ENCODE results near the gene ERLIN1. TPM values are rescaled to one million over a fixed set of nuclear protein-coding genes. Genes with fewer than 3 reads are reported as not detected.

The ERLIN1 gene
- total RNA-seq, 1 experiment from 2014 or later: 24.9 TPM

DNA sequence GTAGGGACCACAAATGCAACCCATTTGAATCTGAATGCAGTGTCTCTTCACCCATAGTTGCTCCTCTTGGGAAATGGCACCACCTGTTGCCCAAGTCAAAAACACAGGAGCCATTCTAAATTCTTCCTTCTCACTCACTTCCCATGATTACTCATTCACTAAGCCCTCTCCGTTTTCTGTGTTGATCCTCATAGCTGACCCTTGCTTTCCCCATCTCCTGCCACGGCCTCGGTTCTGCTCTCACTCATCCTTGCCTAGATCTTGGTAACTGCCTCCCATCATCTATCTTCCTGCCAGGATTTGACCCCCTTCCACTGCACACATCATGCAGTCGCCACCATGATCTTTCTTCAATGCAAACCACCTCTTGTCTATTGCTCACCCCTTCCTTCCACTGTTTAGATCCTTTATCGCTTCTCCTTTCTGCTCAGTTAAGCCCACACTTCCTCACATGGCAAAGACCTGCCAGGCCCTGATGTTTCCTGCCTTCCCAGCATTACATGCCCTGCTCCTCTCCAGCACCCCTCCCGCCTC is 85.1 kb downstream of the ERLIN1 start:
- intact Hi-C loops (cut with micrococcal nuclease; ENCODE audit: unreplicated experiment): no loop called here
- no peaks in the 10 kb centered on the region for H3K79me2 ChIP-seq (ENCODE audit: low read depth)
- no peak overlapping the region for H3K4me2 ChIP-seq
- H3F3A ChIP-seq (ENCODE audit: insufficient read depth, low read depth): no peaks in the 10 kb centered on the region
- H3K9me3 ChIP-seq (ENCODE audit: insufficient read depth, low read depth): no peaks in the 10 kb centered on the region
- TF ChIP-seq, protein P1, sequence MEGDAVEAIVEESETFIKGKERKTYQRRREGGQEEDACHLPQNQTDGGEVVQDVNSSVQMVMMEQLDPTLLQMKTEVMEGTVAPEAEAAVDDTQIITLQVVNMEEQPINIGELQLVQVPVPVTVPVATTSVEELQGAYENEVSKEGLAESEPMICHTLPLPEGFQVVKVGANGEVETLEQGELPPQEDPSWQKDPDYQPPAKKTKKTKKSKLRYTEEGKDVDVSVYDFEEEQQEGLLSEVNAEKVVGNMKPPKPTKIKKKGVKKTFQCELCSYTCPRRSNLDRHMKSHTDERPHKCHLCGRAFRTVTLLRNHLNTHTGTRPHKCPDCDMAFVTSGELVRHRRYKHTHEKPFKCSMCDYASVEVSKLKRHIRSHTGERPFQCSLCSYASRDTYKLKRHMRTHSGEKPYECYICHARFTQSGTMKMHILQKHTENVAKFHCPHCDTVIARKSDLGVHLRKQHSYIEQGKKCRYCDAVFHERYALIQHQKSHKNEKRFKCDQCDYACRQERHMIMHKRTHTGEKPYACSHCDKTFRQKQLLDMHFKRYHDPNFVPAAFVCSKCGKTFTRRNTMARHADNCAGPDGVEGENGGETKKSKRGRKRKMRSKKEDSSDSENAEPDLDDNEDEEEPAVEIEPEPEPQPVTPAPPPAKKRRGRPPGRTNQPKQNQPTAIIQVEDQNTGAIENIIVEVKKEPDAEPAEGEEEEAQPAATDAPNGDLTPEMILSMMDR (conservative IDR thresholded peaks at IDR 0.05): peak; percentile 24; the same call in 1 of the 2 replicates
- no peak for TF ChIP-seq EZH2 (IDR thresholded peaks at IDR 0.05; ENCODE audit: low read depth)
- H3K27me3 ChIP-seq (ENCODE audit: insufficient read depth, low read depth): no peaks in the 10 kb centered on the region
- no peak overlapping the region for H2AFZ ChIP-seq
- H3K4me3 ChIP-seq: no peak overlapping the region
- DNase-seq: peak in 1 of 2 experiments; percentile 1
- ChIA-PET POLR2A (ENCODE audit: unreplicated experiment) (no interaction called here), CTCF (no interaction called here)
- no peaks in the 10 kb centered on the region for H3K9me2 ChIP-seq (ENCODE audit: insufficient read depth)
- no TSS peak for BruUV-seq (replicated peaks)
- no peaks in the 10 kb centered on the region for H3K4me1 ChIP-seq (replicated peaks; ENCODE audit: insufficient read depth)
- no peaks in the 10 kb centered on the region for H3K36me3 ChIP-seq (ENCODE audit: low read depth)
- no peaks in the 10 kb centered on the region for H4K20me1 ChIP-seq (ENCODE audit: insufficient read depth)
- H3K27ac ChIP-seq: no peak overlapping the region

Other genes with a start within 250 kb of the ERLIN1 start
- 11.8 and 14.9 TPM in 2 replicates for gene DNMBP, start 176.1 kb downstream of the ERLIN1 start, total RNA-seq (2021)
- gene CPN1, start 104.2 kb downstream of the ERLIN1 start, total RNA-seq (2021): not detected in 2 replicates
- gene CHUK, start 43.6 kb upstream of the ERLIN1 start, total RNA-seq (2021): 6.2 and 7.8 TPM in 2 replicates
- gene CWF19L1, start 81.6 kb upstream of the ERLIN1 start, total RNA-seq (2021): 17.9 and 20.4 TPM in 2 replicates
- gene BLOC1S2, start 100.7 kb upstream of the ERLIN1 start, total RNA-seq (2021): 9.9 and 17.9 TPM in 2 replicates
- not detected in 2 replicates for gene PKD2L1, start 144.2 kb upstream of the ERLIN1 start, total RNA-seq (2021)
- 220 and 518 TPM in 2 replicates for gene SCD, start 161.2 kb upstream of the ERLIN1 start, total RNA-seq (2021)

All from PC-9 (cell line).